GM13977 (cell line): ENCODE results near the gene KRT84.

Experiments used
- DNase-seq: peaks from one replicate; pipeline ENCODE4 v3.0.0; 2012; ENCODE audit warnings: low spot score
- CTCF ChIP-seq: IDR thresholded peaks from 2 replicates; pipeline ENCODE4 v1.5.1; 2012; ENCODE audit warnings: mild to moderate bottlenecking, control low read depth; ENCODE audit not compliant: insufficient read depth; ENCODE audit errors: extremely low read depth, missing control alignments
- in situ Hi-C: fragments of 300-500 bp; cut with MboI; formaldehyde crosslinking; loops from one replicate; pipeline ENCODE4 v1.12.0; 2022; ENCODE audit warnings: low sequenced_read_pairs, low pct_unique_long_range_greater_than_20kb, mixed read lengths, inconsistent platforms; ENCODE audit not compliant: unreplicated experiment

Gene KRT84

GRCh38 chr12:52353766-52354165 is 31.7 kb downstream of the KRT84 start:
- TF ChIP-seq CTCF = no peak
- in situ Hi-C loops = no loop called here
- no peak for DNase-seq

DNA sequence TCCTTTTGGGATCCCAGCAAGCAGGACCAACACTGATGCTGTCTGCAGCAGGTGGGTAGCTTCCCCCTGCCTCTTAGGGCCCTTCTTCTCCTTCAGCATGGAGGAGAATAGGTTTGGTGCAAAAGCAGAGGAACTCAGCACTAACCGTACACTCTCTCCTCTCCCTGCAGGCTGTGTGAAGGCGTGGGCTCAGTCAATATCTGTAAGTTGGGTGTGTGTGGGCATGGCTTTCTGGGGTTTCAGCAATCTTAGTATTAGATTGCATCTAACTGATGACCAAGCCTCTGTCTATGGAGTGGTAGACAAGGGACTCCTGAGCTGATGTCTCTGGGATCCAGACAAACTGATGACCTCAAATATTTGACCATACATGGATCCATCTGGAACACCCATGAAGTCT is 32.5 kb downstream of the KRT84 start:
- no peak for DNase-seq
- TF ChIP-seq CTCF = no peak
- in situ Hi-C loops = no loop called here

GRCh38 chr12:52351196-52352059 is 34.0 kb downstream of the KRT84 start:
- DNase-seq = no peak
- in situ Hi-C loops = no loop called here

GRCh38 chr12:52350786-52351185 is 34.7 kb downstream of the KRT84 start:
- TF ChIP-seq CTCF = no peak
- in situ Hi-C loops = no loop called here
- no peak for DNase-seq

More at GRCh38 chr12:52351196-52352059, 34.0 kb downstream of the KRT84 start:
- no peak for TF ChIP-seq CTCF

- no peak for DNase-seq
- TF ChIP-seq CTCF = no peak
- in situ Hi-C loops = no loop called here
Measured at GRCh38 chr12:52350021-52350620, 35.3 kb downstream of the KRT84 start.

- DNase-seq = no peak
- in situ Hi-C loops = no loop called here
- no peak for TF ChIP-seq CTCF
Measured at GRCh38 chr12:52349196-52349595, 36.3 kb downstream of the KRT84 start.
